ENCODE measurements around the gene CASK. TPM values are rescaled to one million over a fixed set of nuclear protein-coding genes. Genes with fewer than 3 reads are reported as not detected.
A peak's percentile ranks its signal among the peaks of the same experiment; 100 is the strongest.

CASK gene
- total and polyA plus RNA-seq, 9 of the 15 experiments (the other 6 are each of a cell fraction or from before 2014, with no cell fraction given), result 1.3 to 7.4 (median 5.2) TPM

- peak; percentile 51; the same call in 1 of the 2 replicates for TF ChIP-seq JUND (IDR thresholded peaks at IDR 0.05; ENCODE audit: borderline replicate concordance, low read depth, low read length)
- no peak for TF ChIP-seq JUND (tag; IDR thresholded peaks at IDR 0.05; ENCODE audit: borderline replicate concordance, low read depth, low read length)
- peak; percentile 51; the same call in 1 of the 2 replicates for TF ChIP-seq ETV1 (tag; conservative IDR thresholded peaks at IDR 0.05; ENCODE audit: low read depth)
- TF ChIP-seq SNRNP70 (optimal IDR thresholded peaks at IDR 0.05; ENCODE audit: low read depth, low read length), result no peak
- TF ChIP-seq VEZF1 (CRISPR knock-in tag; IDR thresholded peaks at IDR 0.05), result 0 out of 2 replicates have a peak, but pooled peaks have one; percentile 15
- TF ChIP-seq NCOR1 (IDR thresholded peaks at IDR 0.05), result peak; percentile 41
- TF ChIP-seq HMBOX1 (IDR thresholded peaks at IDR 0.05), result peak; percentile 37; the same call in 1 of the 2 replicates
- no peak for TF ChIP-seq MIER1 (IDR thresholded peaks at IDR 0.05; ENCODE audit: low read depth)
- peak in 1 of 2 experiments; percentile 11; a peak in 1 of 4 replicates for TF ChIP-seq RCOR1 (IDR thresholded peaks at IDR 0.05; ENCODE audit: borderline replicate concordance in 1 of 2, low read depth in 2 of 2, low read length in 2 of 2)
- peak; percentile 84 for TF ChIP-seq TCF3 (CRISPR knock-in tag; IDR thresholded peaks at IDR 0.05)
- 0 out of 2 replicates have a peak, but pooled peaks have one; percentile 21 for TF ChIP-seq MGA (IDR thresholded peaks at IDR 0.05)
- TF ChIP-seq JUNB (CRISPR knock-in tag; conservative IDR thresholded peaks at IDR 0.05), result no peak
- TF ChIP-seq CBFA2T3 (IDR thresholded peaks at IDR 0.05), result peak; percentile 78
- peak; percentile 68 for TF ChIP-seq MEIS2 (IDR thresholded peaks at IDR 0.05; ENCODE audit: partially characterized antibody)
Measured at GRCh38 chrX:41634284-41634683, 289.1 kb downstream of the CASK start (continued).
